Measurements from ENCODE around the gene HSPBP1.
A peak's percentile ranks its signal among the peaks of the same experiment; 100 is the strongest.

HSPBP1 gene

DNA sequence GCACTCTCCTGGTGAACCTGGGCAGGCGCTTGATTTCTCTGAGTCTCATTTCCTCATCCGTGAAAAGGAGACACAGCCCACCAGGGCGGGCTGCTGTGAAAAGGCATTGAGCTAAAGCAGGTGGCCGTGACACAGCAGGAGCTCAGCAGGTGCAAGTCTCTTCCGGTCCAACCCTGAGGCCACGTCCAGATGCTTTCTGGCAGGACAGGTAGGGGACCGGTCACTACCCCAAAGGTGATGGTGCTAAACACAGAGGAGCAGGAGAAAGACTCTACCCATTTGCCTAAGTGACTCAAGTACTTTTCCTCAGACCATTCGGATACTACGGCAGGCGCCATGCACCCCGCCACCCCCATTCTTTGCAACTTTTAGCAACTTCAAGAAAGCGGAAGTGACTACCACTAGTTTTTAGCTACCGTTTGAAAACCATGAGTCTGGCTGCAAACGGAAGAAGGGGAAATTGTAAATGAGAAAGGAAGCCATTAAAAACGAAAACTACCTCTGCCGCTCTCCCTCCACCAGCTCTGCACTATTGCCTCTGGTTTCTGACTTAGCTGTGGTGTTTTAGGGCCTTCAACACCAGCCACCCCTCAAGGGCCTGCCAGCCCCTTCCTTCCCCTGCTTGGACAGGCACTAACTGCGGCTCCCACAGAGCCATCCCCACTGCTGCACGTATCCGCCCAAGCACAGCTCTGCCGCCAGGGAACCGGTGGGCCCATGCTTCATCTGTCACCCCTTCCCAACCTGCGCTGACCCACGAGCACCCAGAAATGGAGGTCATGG lies 25.9 kb downstream of the HSPBP1 start:
- DNase-seq: peak; percentile 90

DNA sequence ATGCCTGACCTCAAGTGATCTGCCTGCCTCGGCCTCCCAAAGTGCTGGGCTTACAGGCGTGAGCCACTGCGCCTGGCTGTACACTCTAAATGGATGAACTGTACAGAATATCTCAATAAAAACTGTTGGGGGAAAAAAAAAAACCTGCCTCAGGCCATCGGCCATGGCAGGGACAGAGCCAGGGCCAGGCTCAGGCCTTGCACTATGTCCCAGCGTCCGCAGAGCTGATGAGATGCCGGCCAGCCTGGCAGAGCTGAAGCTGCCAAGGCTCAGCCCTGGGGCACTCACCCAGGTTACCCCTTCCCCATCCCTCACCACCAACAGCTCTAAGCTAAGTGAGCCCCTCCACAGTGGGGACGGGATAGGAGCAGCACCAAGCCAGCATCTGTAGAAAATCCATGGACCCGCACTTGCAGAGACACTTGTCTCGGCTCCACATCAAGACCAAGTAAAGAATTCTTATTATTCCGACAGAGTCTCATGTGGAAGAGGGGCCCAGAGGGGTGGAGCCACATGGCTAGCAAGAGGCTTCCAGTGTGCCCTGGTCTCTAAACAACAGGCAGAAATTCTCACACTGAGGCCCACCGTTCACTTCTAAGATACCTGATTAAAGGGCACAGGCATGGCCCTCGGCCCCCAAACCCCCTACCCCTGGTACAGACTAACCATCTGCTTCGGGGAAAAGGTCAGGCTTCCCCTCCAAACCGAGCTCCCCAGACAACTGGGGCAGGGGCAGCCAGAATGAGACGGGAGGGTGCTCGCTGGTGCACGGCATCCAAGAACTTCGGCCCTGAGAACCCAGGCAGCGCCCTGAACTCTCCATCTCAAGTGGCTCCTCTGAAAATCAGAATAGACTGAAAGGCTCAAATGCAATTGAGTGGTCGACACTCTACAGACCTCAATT lies 26.9 kb downstream of the HSPBP1 start:
- DNase-seq: no peak

DNA sequence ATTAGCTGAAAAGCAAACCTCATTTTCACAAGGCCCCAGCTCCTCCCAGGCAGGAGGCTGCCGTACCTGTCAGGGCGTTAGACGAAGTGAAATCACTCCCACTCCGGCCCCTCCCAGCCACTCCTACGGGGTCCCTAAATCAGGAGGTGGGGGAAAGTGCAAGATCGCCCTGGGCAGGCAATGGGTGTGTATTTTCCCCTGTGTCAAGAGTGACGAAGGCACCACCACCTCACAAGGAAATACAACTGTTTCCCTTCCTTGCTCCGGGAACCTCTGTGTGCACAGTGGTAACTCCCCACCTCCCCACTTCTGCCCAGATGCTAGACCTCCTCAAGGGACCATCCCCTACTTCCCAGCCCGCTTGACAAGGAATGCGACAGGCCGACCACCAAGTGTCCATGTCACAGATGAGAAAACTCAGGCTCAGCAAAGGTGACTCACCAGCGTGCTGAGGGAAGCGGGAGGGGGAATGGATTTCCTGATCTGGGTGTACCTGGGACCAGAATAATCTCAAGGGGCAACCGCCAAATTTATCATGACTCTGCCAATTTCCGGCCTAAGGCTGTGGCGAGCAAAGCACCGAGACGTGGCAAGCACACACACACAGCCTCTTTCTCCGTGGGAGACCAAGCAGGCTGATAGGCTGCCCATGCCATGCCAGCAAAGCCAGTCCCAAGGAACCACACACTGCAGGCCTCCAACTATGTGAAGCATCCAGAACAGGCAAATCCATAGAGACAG lies 28.4 kb downstream of the HSPBP1 start:
- DNase-seq: peak; percentile 59

DNA sequence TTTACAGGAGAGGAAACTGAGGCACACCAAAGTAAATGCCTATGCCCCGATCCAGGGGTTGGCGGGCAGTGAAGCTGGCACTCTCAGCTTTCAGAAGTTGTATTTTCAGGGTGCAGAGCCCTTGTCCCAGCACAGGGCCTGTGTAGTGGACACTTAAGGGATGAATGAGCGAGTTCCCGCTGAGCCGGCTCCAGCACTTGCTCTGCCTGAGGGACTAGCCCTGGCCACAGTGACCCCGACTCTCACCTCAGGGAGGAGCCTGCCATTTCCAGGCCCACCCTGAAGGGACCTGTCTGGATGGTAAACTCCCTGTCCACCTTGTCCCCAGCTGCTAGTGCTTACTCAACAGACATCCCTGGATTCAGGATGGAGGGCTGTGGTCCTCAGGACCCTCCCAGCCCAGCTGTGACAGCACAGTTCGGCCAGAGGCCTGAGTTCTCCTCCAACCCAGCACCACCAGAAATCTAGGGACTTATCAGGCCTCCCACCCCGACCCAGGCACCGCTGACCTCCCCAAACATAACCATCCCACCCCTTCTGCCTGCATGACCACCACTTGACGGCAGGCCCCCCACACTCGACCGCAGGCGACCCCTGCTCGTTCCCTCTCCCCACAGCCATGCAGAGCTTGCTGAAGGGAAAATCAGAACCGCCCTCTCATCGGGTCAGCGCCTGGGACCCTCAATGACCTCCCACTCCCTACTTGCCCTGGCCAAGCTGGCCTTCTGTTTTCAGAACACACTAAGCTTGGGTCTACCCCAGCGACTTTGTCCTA lies 29.5 kb downstream of the HSPBP1 start:
- DNase-seq: no peak

DNA sequence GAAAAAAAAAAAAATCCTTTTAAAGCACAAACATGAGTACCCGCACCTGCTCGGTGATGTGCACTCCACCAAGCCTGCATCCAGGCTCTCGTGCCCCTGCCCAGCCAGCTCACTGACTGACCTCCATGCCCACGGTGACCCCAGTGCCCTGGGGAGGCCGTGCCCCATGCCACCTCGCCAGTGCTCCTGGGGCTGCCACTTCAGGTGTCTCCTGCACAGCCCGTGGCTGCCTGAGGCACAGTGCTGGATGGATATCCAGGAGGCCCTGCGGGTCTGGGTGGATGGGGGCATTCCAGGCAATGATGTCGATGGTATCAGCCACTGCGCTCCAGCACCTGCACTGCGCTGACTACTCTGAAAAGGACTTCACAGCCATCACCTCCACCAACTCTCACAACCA lies 30.1 kb downstream of the HSPBP1 start:
- DNase-seq: no peak

DNA sequence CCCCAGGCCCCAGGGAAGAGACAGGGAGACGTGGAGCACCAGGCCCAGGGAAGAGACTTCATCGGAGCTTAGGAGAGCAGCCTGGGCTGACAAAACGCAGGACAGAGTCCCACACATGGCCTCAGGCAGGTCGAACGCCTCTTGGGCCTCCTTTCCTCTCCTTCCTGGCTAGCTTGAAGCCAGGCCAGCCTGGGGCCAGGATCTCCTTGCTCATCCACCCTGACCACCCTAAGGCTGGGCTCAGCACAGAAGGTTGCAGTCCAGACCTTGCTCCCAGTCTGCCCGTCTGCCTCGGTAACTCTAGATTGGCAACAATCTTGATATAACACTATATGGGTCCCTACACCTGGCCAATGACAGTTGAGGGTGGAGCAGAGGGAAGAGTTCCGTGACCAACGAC lies 31.2 kb downstream of the HSPBP1 start:
- no peak for DNase-seq

DNA sequence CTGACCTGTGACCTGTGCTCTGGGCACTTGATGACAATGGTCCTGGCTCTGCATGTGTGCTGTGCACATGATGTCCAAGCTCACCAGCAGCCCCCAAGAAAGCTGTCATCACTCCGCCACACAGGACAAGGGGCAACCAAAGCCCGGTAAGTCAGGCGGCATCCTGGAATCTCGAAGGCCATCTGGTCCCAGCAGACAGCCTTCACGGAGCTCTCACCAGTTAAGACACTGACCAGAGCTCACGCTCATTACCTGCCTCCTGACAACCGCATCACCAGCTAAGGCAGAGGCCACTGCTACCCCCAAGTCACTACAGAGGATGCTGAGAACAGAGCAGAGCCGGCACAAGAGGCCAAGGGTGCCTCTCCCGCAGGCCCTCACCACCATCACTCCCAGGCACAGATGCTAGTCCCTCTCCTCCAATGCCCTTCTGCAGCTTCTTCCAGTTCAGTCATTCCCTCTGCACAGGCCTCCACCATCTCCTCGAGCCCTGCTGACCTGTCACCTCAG lies 31.7 kb downstream of the HSPBP1 start:
- DNase-seq: no peak

DNA sequence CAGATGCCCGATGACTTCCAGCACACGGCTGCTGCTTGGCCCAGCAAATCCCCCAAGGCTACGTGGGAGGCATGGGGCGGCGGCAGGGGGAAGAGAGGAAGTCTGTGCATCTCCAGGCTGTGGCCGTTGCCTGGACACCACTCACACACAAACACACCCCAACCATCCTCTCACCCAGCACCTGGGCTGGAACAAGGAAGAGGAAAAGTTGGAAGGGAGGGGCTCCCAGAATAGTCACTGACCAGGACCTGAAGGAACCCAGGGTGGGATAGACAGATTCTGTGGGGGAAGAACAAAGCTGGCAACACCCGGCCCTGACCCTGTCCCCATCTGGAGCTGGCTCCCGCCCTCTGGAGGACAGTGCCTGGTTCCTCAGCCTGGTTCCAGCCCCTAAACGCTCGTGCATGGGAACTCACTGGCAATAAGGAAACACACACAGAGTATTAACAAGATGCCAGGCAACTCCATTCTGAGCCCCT lies 32.2 kb downstream of the HSPBP1 start:
- peak; percentile 58 for DNase-seq

DNA sequence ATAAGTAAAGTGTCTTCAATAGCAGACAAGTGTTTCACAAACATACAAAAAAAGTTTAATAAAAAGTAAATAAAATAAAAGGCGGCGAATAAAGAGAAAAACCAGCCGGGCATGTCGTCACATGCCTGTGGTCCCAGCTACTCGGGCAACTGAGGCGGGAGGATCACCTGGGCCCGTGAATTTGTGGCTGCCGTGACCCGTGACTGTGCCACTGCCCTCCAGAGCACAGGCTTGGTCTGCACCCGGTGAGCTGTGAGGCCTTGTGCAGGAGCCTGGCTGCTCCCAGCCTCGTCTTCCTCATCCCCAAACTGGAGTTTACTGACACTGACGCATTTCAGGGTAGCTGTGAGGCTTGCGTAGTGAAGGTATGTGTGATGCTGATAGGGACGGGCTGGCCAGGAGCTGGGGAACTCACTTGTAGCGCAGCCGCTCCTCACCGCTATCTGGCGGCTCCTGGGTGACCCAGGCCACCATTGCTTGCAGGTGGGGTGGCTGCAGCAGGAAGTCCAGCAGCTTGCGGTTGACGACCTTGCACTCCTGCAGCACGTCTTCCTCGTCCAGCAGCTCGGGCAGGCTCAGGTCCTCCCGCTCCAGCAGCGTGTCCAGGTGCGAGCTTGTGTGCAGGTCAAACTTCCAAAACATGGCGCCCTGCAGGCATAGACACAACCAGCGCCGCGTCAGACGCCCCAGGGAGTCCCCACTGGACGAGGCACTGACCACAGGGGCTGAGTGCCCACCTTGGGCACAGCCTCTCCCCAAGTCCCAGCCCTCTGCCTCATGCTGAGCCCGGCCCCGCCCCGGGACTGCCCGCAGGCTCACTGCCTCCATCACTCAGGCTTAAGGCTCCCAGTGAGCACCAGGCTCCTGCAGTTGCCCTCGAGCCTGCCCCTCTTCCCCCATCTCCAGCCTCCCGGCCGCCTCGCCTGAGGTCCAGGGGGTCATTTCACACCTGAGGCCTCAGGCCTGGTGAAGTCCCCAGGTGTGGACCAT lies 33.2 kb downstream of the HSPBP1 start:
- no peak for DNase-seq

DNA sequence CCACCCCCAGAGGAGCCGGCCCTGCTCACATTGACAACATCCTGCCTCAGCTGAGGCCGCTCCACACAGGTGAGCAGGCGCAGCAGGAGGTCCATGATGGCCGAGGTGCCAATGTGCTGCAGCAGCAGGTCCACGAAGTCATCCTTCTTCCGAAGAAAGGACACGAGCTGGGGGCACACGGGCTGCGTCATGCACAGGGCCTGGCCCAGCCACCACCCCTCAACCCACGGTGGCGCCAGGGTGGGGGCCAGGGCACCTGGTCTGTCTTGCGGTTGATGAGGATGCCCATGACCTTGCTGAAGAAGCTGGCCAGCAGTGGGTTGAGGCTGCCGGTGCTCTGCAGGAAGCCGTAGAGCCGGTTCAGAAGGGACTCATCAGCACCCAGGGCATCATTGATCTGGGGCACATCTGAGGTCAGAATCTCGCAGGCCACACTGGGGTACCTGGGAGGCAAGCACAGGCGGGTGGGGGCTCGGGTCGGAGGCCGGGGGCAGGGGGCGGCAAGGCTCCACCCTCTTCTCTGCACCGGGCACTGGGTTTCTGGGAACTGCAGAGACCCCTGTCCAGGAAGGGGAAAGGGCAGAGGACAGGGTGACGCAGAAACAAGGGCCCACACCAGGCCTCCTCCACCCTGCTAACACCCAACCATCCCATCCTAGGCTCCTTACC lies 34.5 kb downstream of the HSPBP1 start:
- no peak for DNase-seq

DNA sequence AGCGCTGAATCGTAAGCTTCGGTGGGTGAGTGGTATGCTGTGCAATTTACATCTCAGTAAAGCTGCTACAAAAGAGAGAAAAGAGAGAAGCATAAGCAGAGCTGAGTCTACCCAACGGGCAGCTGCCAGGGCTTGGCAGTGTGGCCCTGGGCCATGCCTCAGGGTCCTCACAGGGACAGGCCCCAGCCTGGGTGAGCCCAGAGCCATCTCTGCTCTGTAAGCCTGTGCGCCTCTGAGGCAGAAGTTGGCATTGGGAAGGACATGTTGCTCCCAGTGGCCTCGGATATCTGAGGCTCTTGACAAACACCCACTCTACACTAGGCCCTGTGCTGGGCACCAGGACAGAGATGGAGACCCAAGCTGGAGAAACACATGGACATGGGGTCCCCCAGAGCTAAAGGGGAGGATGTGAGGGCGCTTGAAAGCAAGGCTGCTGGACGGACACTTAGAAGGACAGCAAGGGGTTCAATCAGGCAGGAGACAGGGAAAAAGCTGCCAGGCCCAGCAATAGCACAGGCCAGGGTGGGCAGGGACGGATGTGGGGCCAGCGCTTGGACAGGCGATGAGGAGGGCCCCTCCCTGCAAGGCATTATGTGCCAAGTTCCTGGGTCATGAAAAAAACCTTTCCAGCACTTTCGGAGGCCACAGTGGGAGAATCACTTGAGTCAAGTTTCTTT lies 35.8 kb downstream of the HSPBP1 start:
- no peak for DNase-seq

DNA sequence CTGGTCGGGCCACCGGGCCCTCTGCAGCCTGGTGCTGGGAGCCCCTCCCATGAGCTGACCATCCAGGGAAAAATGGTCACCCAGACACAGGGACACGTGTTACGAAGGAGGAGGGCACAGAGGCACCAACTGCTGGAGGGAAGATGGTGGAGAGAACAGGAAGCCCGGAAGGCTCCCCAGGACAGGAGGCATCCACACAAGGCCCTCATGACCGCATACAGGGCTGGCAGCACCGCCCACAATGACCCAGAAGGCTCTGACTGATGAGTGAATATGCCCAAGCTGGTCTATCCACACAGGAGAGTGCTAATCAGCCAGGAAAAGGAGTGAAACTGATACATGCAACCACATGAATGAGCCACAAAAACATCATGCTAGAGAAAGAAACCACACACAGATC lies 37.4 kb downstream of the HSPBP1 start:
- no peak for DNase-seq

DNA sequence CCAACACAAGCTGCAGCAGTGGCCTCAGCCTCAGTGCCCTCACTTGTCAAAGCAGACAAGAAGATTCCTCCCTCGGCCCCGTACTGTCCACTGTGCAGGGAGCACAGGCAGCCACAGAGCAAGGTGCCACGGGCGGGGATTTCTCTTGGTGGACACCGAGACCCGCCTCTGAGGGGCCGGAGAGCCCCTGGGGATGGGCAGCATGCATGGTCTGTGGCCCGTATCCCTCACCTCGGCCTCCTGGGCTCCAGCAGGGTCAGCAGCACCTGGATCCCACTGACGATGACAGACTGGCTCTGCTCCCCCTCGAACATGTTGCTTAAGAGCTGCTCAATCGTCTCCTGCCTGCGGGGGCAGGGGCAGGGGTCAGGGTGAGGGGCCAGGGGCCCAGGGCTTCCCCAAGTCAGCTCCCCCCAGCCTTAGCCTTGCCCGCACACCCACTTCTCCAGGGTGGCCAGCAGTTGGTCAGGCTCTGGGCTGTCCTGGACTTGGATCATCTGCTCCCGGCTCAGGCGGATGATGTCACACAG lies 37.9 kb downstream of the HSPBP1 start:
- DNase-seq: no peak

DNA sequence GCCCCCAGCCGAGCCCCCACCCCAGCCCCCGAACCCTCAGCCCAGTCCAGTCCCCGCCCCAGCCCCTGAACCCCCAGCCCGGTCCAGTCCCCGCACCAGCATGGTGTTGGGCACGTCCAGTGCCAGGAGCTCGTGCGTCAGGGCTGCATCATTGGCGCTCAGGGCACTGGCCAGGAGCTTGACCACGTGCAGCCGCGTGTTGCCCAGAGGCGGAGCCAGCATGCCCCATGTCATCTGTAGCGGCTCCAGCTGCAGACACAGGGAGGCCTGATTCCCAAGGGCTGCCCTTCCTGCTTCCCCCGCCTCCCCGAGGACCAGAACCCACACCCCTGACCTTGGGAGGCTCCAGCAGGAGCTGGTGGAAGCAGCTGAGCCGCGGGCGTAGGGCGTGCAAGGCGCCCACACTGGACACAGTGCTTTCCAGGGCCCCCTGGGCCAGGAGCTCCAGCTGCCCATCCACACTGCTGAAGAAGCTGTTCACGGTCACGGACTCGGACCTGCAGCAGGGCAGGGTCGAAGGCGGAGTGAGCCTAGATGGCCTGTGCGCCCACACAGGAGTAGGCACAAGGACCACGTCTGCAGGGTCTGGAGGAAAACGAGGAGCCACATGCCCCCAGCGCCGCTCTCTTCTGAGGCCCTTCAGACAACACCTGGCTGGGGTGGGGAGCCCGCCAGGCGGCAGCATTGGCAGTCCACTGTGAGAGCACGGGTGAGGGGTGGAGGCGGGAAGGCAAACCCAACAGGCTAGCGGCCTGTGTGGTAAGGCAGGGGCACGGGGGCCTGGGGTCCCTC lies 38.6 kb downstream of the HSPBP1 start:
- no peak for DNase-seq

DNA sequence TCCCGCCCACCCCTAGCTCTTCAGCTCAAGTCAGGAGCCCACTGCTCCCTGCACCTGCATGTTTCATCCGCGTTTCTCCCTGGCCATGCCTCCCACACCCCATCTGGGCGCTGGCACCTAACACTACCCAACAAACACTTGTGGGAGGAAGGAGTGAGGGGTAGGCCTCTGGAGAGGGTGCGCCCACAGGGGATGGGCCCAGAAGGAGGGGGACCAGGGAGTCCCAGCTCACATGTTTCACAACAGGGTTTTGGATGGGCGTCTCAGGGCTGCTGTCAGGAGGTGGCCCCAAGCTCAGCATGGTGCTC lies 39.2 kb downstream of the HSPBP1 start:
- no peak for DNase-seq

DNA sequence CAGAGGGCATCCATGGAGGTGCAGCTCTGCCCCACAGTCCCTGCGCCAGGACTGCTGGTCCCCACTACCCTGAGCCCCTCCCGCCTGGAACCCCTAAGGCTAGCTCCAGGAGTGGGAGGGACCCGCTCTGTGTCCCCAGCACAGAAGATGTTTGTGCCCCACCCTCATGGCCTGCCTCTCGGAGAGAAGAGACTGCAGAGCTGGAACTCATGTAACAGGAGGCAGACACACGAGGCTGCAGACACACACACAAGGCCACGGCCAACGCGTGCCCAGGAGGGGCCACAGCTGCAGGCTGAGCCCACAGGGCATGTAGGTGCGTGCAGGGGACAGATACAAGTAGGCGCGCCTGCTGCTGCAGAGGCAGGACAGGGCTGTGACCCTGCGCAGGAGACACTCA lies 40.9 kb downstream of the HSPBP1 start:
- no peak for DNase-seq

DNA sequence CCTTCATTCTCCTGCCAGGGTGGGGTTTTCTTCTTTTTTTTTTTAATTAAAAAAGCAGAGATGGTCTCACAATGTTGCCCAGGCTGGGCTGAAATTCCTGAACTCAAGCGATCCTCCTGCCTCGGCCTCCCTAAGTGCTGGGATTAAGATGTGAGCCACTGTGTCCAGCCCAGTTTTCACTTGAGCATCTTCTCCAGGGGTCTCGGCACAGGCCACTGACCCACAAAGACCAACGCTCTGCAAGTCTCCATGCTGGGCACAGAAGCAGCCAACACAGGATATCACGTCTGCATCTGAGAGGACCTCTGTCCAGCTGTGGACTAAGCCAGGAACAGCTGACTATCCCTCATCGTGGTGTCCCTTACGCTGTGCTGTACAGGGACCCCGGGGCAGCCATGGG lies 41.9 kb downstream of the HSPBP1 start:
- DNase-seq: no peak

DNA sequence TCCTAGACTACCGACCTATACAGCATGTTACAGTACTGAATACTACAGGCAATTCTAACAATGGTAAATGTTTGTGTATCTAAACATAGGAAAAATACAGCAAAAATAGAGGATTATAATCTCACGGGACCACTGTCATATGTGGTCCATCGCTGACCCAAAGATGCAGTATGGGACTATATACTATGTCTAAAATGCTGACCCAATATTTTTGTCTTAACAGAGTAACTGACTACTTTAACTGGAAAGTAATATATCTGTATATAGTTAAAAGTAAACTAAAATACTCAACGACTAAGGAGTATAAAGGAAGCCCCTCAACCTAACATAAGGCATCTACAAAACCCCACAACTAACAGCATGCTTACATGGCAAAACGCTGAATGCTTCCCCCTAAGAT lies 46.9 kb downstream of the HSPBP1 start:
- DNase-seq: no peak

DNA sequence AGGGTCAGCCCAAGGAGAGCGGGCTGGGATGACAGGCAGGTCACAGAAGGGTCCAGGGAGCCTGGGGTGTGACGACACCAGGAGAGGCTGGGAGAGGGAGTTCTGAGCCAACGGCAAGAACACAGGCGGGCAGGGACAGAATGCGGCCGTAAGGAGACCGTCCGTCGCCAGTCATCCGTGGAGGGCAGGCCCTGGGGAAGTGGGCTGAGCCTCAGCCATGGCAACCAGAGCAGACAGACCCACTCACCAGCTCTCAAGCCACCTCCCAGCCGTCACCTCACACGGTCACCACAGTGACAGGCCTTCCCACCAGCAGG lies 47.7 kb downstream of the HSPBP1 start:
- DNase-seq: no peak

Measured in MV-4-11 (cell line).